ENCODE data around the gene TMPRSS2. TPM values are rescaled to one million over a fixed set of nuclear protein-coding genes. Genes with fewer than 3 reads are reported as not detected.

Gene TMPRSS2
- total and polyA plus RNA-seq, 9 of the 15 experiments (the other 6 are each of a cell fraction or from before 2014, with no cell fraction given): 0.20 TPM; not detected in 8

- Histone ChIP-seq H2AFZ (ENCODE audit: low read depth, low read length) (no peak overlapping the region), H3K9ac (ENCODE audit: insufficient read depth in 1 of 2, low read depth in 2 of 2, low read length in 2 of 2) (no peak overlapping the region), H3K4me3 (no peak overlapping the region), H3K4me2 (ENCODE audit: insufficient read depth, low read length) (no peak overlapping the region), H3K27ac (ENCODE audit: extremely low read depth, low read depth, low read length) (no peak overlapping the region), H3K9me3 (replicated peaks; ENCODE audit: control insufficient read depth, insufficient read depth, low read depth, low read length) (no peaks in the 10 kb centered on the region), H3K79me2 (ENCODE audit: control insufficient read depth, insufficient read depth, low read length) (no peaks in the 10 kb centered on the region), H3K4me1 (replicated peaks in 1 of 2; ENCODE audit: control insufficient read depth in 2 of 2, insufficient read depth in 2 of 2, low read length in 2 of 2) (no peaks in the 10 kb centered on the region), H4K20me1 (replicated peaks; ENCODE audit: control insufficient read depth, insufficient read depth, low read length) (no peaks in the 10 kb centered on the region), H3K27me3 (ENCODE audit: control insufficient read depth in 2 of 2, insufficient read depth in 2 of 2, low read length in 2 of 2) (peaks cover 0 to 2% of the 10 kb centered on the region in 2 experiments; a peak in 1 of 5 replicates), H3K36me3 (ENCODE audit: control insufficient read depth, insufficient read depth, low read length) (no peaks in the 10 kb centered on the region), H3K9me1 (ENCODE audit: control insufficient read depth, insufficient read depth, low read length) (no peaks in the 10 kb centered on the region)
- TF ChIP-seq ZNF436 (CRISPR knock-in tag; IDR thresholded peaks at IDR 0.05) (no peak), SRF (CRISPR knock-in tag; IDR thresholded peaks at IDR 0.05) (no peak), L3MBTL2 (IDR thresholded peaks at IDR 0.05) (no peak), EP400 (IDR thresholded peaks at IDR 0.05) (no peak), SMARCC2 (IDR thresholded peaks at IDR 0.05; ENCODE audit: low read depth) (no peak), BRD9 (IDR thresholded peaks at IDR 0.05; ENCODE audit: low read depth, partially characterized antibody) (no peak), ZC3H8 (IDR thresholded peaks at IDR 0.05) (no peak), TRIM28 (IDR thresholded peaks at IDR 0.05) (no peak), STAT5A (IDR thresholded peaks at IDR 0.05; ENCODE audit: borderline replicate concordance, low read length) (no peak), MTA1 (IDR thresholded peaks at IDR 0.05; ENCODE audit: borderline replicate concordance) (no peak), ELF2 (CRISPR knock-in tag; IDR thresholded peaks at IDR 0.05) (no peak), ZNF239 (CRISPR knock-in tag; IDR thresholded peaks at IDR 0.05) (no peak), ZNF77 (CRISPR knock-in tag; IDR thresholded peaks at IDR 0.05) (no peak)
- TF ChIP-seq, protein P1, sequence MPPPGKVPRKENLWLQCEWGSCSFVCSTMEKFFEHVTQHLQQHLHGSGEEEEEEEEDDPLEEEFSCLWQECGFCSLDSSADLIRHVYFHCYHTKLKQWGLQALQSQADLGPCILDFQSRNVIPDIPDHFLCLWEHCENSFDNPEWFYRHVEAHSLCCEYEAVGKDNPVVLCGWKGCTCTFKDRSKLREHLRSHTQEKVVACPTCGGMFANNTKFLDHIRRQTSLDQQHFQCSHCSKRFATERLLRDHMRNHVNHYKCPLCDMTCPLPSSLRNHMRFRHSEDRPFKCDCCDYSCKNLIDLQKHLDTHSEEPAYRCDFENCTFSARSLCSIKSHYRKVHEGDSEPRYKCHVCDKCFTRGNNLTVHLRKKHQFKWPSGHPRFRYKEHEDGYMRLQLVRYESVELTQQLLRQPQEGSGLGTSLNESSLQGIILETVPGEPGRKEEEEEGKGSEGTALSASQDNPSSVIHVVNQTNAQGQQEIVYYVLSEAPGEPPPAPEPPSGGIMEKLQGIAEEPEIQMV (tag; conservative IDR thresholded peaks at IDR 0.05; ENCODE audit: low read depth): no peak
- TF ChIP-seq, protein P2, sequence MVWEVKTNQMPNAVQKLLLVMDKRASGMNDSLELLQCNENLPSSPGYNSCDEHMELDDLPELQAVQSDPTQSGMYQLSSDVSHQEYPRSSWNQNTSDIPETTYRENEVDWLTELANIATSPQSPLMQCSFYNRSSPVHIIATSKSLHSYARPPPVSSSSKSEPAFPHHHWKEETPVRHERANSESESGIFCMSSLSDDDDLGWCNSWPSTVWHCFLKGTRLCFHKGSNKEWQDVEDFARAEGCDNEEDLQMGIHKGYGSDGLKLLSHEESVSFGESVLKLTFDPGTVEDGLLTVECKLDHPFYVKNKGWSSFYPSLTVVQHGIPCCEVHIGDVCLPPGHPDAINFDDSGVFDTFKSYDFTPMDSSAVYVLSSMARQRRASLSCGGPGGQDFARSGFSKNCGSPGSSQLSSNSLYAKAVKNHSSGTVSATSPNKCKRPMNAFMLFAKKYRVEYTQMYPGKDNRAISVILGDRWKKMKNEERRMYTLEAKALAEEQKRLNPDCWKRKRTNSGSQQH (CRISPR knock-in tag; IDR thresholded peaks at IDR 0.05): no peak
- TF ChIP-seq, protein P3, sequence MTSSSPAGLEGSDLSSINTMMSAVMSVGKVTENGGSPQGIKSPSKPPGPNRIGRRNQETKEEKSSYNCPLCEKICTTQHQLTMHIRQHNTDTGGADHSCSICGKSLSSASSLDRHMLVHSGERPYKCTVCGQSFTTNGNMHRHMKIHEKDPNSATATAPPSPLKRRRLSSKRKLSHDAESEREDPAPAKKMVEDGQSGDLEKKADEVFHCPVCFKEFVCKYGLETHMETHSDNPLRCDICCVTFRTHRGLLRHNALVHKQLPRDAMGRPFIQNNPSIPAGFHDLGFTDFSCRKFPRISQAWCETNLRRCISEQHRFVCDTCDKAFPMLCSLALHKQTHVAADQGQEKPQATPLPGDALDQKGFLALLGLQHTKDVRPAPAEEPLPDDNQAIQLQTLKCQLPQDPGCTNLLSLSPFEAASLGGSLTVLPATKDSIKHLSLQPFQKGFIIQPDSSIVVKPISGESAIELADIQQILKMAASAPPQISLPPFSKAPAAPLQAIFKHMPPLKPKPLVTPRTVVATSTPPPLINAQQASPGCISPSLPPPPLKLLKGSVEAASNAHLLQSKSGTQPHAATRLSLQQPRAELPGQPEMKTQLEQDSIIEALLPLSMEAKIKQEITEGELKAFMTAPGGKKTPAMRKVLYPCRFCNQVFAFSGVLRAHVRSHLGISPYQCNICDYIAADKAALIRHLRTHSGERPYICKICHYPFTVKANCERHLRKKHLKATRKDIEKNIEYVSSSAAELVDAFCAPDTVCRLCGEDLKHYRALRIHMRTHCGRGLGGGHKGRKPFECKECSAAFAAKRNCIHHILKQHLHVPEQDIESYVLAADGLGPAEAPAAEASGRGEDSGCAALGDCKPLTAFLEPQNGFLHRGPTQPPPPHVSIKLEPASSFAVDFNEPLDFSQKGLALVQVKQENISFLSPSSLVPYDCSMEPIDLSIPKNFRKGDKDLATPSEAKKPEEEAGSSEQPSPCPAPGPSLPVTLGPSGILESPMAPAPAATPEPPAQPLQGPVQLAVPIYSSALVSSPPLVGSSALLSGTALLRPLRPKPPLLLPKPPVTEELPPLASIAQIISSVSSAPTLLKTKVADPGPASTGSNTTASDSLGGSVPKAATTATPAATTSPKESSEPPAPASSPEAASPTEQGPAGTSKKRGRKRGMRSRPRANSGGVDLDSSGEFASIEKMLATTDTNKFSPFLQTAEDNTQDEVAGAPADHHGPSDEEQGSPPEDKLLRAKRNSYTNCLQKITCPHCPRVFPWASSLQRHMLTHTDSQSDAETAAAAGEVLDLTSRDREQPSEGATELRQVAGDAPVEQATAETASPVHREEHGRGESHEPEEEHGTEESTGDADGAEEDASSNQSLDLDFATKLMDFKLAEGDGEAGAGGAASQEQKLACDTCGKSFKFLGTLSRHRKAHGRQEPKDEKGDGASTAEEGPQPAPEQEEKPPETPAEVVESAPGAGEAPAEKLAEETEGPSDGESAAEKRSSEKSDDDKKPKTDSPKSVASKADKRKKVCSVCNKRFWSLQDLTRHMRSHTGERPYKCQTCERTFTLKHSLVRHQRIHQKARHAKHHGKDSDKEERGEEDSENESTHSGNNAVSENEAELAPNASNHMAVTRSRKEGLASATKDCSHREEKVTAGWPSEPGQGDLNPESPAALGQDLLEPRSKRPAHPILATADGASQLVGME (CRISPR knock-in tag; IDR thresholded peaks at IDR 0.05): no peak
- intact Hi-C loops (cut with micrococcal nuclease) (no loop called here), in situ Hi-C loops (cut with MboI) (no loop called here)
- FAIRE-seq (no peak), ATAC-seq (no peak), DNase-seq (ENCODE audit: extremely low read depth in 1 of 4, low spot score in 3 of 4) (no peak)
- ChIA-PET CTCF (ENCODE audit: low intra/inter-chr PET ratio) (no interaction called here), POLR2A (no interaction called here)
- BruUV-seq (replicated peaks): no TSS peak
- 5% methylated on average over 4 of the region's 4 CpGs for WGBS (ENCODE audit: insufficient coverage, low coverage, missing lambda C conversion rate)
Observed at GRCh38 chr21:41446586-41446985, 61.4 kb downstream of the TMPRSS2 start.
